ENCODE measurements around the gene ONECUT1.

The ONECUT1 gene

DNA sequence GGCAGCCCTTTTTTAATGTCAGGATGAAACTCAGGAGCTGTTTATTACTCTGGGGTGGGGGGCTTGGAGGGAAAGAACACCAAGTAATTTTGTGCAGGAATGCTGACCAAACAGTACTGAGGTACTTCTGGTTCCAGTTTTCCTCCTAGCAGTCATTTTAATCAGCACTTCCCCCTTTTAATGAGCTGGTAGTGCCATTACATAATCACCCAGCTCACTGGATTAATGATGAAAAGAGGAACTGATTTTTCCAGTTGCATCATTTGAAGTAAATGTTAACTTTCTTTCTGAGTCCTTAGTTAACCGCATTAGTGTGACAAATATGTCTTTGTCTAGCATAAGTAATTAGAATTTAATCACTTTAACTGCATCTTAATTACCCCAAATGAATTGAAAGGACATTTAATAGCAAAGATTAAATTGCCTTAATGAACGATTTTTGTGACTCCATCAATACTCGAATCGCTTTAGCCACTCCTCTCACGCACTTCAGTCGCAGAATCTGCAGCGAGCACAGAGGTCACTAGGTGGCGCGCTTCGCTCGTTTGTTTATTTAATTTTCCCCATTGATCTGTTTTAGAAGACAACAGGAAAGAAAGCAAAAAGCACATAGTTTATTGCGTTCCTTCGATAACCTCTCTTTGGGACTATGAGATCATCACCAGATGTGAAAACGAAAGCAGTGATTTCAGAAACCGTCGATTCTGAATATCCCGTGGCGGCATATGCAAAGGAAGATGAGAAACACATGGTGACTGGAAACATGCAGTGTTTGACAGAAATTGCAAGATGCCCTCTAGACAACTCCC, 9.8 kb downstream of the ONECUT1 start:
- TF ChIP-seq ARNTL (CRISPR knock-in tag; IDR thresholded peaks at IDR 0.05; ENCODE audit: borderline replicate concordance, low read depth) (no peak), CSDC2 (CRISPR knock-in tag; IDR thresholded peaks at IDR 0.05) (no peak), ZFP3 (CRISPR knock-in tag; IDR thresholded peaks at IDR 0.05) (no peak), ZC3H10 (CRISPR knock-in tag; IDR thresholded peaks at IDR 0.05) (no peak), TCF4 (CRISPR knock-in tag; IDR thresholded peaks at IDR 0.05; ENCODE audit: borderline replicate concordance) (no peak), TOX (CRISPR knock-in tag; IDR thresholded peaks at IDR 0.05; ENCODE audit: borderline replicate concordance) (no peak), OSR1 (CRISPR knock-in tag; IDR thresholded peaks at IDR 0.05) (no peak)
- TF ChIP-seq, protein P1, sequence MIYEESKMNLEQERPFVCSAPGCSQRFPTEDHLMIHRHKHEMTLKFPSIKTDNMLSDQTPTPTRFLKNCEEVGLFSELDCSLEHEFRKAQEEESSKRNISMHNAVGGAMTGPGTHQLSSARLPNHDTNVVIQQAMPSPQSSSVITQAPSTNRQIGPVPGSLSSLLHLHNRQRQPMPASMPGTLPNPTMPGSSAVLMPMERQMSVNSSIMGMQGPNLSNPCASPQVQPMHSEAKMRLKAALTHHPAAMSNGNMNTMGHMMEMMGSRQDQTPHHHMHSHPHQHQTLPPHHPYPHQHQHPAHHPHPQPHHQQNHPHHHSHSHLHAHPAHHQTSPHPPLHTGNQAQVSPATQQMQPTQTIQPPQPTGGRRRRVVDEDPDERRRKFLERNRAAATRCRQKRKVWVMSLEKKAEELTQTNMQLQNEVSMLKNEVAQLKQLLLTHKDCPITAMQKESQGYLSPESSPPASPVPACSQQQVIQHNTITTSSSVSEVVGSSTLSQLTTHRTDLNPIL (CRISPR knock-in tag; IDR thresholded peaks at IDR 0.05; ENCODE audit: low read depth), result no peak
- ATAC-seq, result peak; percentile 71

DNA sequence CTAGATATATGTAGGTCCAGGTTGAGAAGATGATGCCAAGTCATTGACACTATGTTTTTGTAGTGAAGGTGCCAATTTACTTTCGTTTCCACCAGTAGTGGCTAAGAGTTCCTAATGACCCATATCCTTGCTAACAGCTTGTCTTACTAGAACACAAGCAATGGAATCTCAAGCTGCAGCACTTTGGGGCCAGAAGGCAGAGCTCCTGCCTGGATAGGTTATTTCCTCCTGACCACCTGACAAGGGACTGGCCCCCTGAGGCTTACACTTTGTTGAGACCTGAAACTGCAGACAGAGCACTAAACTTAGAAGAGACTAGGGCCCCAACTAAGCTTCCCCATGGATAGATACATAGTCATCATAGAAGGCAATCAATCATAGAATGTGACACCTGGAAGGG, 11.7 kb downstream of the ONECUT1 start:
- no peak for TF ChIP-seq SNAI2 (CRISPR knock-in tag; IDR thresholded peaks at IDR 0.05)
- TF ChIP-seq ZNF70 (CRISPR knock-in tag; IDR thresholded peaks at IDR 0.05), result no peak
- TF ChIP-seq TOX (CRISPR knock-in tag; IDR thresholded peaks at IDR 0.05; ENCODE audit: borderline replicate concordance), result no peak
- TF ChIP-seq RARB (CRISPR knock-in tag; IDR thresholded peaks at IDR 0.05), result no peak
- TF ChIP-seq ESRRG (CRISPR knock-in tag; IDR thresholded peaks at IDR 0.05), result no peak
- TF ChIP-seq, protein P2, sequence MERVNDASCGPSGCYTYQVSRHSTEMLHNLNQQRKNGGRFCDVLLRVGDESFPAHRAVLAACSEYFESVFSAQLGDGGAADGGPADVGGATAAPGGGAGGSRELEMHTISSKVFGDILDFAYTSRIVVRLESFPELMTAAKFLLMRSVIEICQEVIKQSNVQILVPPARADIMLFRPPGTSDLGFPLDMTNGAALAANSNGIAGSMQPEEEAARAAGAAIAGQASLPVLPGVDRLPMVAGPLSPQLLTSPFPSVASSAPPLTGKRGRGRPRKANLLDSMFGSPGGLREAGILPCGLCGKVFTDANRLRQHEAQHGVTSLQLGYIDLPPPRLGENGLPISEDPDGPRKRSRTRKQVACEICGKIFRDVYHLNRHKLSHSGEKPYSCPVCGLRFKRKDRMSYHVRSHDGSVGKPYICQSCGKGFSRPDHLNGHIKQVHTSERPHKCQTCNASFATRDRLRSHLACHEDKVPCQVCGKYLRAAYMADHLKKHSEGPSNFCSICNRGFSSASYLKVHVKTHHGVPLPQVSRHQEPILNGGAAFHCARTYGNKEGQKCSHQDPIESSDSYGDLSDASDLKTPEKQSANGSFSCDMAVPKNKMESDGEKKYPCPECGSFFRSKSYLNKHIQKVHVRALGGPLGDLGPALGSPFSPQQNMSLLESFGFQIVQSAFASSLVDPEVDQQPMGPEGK (CRISPR knock-in tag; IDR thresholded peaks at IDR 0.05; ENCODE audit: borderline replicate concordance), result no peak
- TF ChIP-seq ZFP30 (CRISPR knock-in tag; IDR thresholded peaks at IDR 0.05), result no peak
- TF ChIP-seq ZNF565 (CRISPR knock-in tag; conservative IDR thresholded peaks at IDR 0.05; ENCODE audit: low read depth), result no peak
- TF ChIP-seq TCF4 (CRISPR knock-in tag; IDR thresholded peaks at IDR 0.05; ENCODE audit: borderline replicate concordance), result no peak
- no peak for TF ChIP-seq OSR1 (CRISPR knock-in tag; IDR thresholded peaks at IDR 0.05)
- no peak for ATAC-seq

DNA sequence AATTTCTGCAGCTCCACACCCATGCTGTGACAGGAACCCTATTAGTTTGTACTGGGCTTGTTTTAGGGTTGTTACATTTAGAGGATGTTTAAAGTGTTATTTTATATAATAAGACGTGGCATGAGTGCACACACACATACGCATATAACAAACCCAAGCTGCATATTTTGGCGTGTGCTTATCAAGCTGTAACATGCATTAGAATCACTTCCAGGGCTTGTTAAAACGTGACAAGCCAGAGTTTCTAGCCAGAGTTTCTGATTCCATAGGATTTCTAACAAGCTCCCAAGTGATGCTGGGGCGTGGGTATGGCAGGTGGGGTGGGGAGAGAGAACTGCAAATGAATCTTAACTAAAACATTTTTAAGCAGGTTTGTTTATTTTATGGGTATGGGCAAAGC, 17.4 kb downstream of the ONECUT1 start:
- TF ChIP-seq ZC3H10 (CRISPR knock-in tag; IDR thresholded peaks at IDR 0.05) (no peak), GLIS3 (CRISPR knock-in tag; IDR thresholded peaks at IDR 0.05) (no peak), ZNF8 (CRISPR knock-in tag; IDR thresholded peaks at IDR 0.05) (no peak), ISL1 (CRISPR knock-in tag; IDR thresholded peaks at IDR 0.05) (no peak), BACH2 (CRISPR knock-in tag; IDR thresholded peaks at IDR 0.05; ENCODE audit: borderline replicate concordance) (no peak), ZFP30 (CRISPR knock-in tag; IDR thresholded peaks at IDR 0.05) (no peak), PPARA (CRISPR knock-in tag; IDR thresholded peaks at IDR 0.05; ENCODE audit: borderline replicate concordance) (no peak), ZNF565 (CRISPR knock-in tag; conservative IDR thresholded peaks at IDR 0.05; ENCODE audit: low read depth) (no peak), OSR1 (CRISPR knock-in tag; IDR thresholded peaks at IDR 0.05) (no peak), RARB (CRISPR knock-in tag; IDR thresholded peaks at IDR 0.05) (no peak), TOX (CRISPR knock-in tag; IDR thresholded peaks at IDR 0.05; ENCODE audit: borderline replicate concordance) (no peak)
- TF ChIP-seq, protein P2 (CRISPR knock-in tag; IDR thresholded peaks at IDR 0.05; ENCODE audit: borderline replicate concordance), result no peak
- ATAC-seq, result no peak

DNA sequence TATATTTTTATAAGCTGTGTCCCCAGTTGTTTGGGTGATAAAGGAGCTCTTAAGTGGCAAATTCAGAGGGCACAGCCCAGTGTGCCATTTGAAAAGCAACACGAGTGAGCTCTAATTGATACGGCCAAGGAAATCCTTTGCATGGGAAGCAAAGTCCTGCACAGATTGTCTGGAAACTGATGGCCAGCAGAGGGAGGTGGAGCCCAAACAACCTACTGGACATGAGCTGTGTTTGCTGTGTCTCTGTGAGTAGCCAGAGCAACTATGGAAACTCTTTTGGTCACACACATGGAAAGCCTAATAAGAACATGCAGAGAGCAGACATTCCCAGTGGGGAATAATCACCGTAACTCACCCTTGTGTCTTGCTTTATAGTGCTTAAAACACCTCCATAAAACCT, 24.4 kb downstream of the ONECUT1 start:
- ATAC-seq, result peak; percentile 76
- TF ChIP-seq, protein P3, sequence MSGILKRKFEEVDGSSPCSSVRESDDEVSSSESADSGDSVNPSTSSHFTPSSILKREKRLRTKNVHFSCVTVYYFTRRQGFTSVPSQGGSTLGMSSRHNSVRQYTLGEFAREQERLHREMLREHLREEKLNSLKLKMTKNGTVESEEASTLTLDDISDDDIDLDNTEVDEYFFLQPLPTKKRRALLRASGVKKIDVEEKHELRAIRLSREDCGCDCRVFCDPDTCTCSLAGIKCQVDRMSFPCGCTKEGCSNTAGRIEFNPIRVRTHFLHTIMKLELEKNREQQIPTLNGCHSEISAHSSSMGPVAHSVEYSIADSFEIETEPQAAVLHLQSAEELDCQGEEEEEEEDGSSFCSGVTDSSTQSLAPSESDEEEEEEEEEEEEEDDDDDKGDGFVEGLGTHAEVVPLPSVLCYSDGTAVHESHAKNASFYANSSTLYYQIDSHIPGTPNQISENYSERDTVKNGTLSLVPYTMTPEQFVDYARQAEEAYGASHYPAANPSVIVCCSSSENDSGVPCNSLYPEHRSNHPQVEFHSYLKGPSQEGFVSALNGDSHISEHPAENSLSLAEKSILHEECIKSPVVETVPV (CRISPR knock-in tag; IDR thresholded peaks at IDR 0.05), result no peak
- TF ChIP-seq ZNF565 (CRISPR knock-in tag; conservative IDR thresholded peaks at IDR 0.05; ENCODE audit: low read depth) (no peak), SNAI2 (CRISPR knock-in tag; IDR thresholded peaks at IDR 0.05) (no peak), TCF4 (CRISPR knock-in tag; IDR thresholded peaks at IDR 0.05; ENCODE audit: borderline replicate concordance) (no peak), OSR1 (CRISPR knock-in tag; IDR thresholded peaks at IDR 0.05) (no peak), ZC3H10 (CRISPR knock-in tag; IDR thresholded peaks at IDR 0.05) (no peak), RARB (CRISPR knock-in tag; IDR thresholded peaks at IDR 0.05) (no peak), TOX (CRISPR knock-in tag; IDR thresholded peaks at IDR 0.05; ENCODE audit: borderline replicate concordance) (no peak), GLIS3 (CRISPR knock-in tag; IDR thresholded peaks at IDR 0.05) (no peak), ARNTL (CRISPR knock-in tag; IDR thresholded peaks at IDR 0.05; ENCODE audit: borderline replicate concordance, low read depth) (no peak), ZNF70 (CRISPR knock-in tag; IDR thresholded peaks at IDR 0.05) (no peak), ESRRG (CRISPR knock-in tag; IDR thresholded peaks at IDR 0.05) (no peak)
- TF ChIP-seq, protein P1 (CRISPR knock-in tag; IDR thresholded peaks at IDR 0.05; ENCODE audit: low read depth), result no peak
- TF ChIP-seq, protein P2 (CRISPR knock-in tag; IDR thresholded peaks at IDR 0.05; ENCODE audit: borderline replicate concordance), result no peak

Data from SK-N-SH treated with all-trans-retinoic acid at 6 μM for 48 hours (cell line).